Measurements from ENCODE around the gene ATP6V0D1.

Gene ATP6V0D1

DNA sequence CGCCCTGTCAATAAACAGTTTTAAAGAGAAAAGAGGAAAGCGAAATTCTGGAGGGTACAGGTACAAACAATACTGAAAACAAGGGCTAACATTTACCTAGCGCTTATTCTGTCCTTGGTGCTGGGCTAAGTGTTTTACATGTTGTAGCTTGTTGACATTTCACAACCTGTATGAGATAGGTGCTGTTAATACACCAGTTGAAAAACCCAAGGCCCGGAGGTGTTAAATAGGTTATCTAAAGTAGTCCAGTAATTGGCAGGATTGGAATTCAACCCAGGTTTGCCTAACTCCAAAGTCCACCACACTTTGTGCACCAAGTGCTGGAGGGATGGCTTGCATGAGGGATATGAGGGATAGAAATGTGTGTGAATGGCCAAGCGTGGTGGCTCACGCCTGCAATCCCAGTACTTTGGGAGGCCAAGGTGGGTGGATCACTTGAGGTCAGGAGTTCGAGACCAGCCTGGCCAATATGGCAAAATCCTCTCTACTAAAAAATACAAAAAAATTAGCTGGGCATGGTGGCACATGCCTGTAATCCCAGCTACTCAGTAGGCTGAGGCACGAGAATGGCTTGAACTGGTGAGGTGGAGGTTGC is 2.9 kb downstream of the ATP6V0D1 start:
- no peaks in the 10 kb centered on the region for H3K9me3 ChIP-seq
- peak overlapping the region; percentile 41 for H3K27ac ChIP-seq
- H3K36me3 ChIP-seq = peaks cover 25% of the 10 kb centered on the region

DNA sequence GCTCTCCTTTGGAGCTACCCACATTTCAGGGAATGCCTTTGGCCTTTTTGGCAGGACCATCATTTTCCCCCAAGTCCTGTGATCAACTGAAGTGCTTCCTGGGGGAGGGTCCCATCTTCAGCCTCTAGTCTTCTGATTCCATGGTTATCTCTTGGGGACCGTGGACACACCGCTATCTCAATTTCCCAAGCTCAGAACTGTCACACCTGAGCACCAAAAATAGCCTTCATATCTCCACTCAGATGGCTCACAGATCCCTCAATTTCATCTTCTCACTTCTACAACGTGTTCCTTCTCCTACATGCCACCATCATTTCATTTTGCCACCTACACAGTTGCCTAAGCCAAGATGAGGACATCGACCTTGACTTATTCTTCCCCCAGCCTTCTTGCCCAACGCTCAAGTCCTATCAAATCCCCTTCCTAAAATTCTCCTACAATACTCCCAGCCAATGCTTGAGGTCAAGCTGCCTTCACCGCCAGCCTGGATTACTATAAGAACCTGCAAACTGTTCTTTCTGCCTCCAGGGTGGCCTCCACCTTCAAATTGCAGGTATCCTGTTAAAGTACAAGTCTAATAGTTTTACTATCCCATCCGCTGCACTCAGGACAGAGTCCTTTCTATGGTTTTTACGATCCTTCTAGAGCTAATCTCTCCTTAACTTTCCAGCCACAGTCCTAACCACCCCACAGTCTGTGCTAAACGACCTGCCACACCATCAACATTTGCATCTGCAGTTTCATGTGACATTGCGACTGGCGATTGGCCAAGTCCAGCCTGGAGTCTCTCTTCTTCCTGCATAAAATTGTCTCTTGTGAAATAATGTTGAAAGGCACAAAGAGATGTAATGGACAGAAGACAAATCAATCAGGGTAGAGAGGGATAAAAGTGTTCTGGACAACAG is 6.2 kb downstream of the ATP6V0D1 start:
- Histone ChIP-seq H3K4me3 (ENCODE audit: low read depth in 1 of 2, low read length in 1 of 2) (peak overlapping the region in 1 of 2 experiments; percentile 18), H3K27ac (peak overlapping the region; percentile 70)
- TF ChIP-seq, protein P1, sequence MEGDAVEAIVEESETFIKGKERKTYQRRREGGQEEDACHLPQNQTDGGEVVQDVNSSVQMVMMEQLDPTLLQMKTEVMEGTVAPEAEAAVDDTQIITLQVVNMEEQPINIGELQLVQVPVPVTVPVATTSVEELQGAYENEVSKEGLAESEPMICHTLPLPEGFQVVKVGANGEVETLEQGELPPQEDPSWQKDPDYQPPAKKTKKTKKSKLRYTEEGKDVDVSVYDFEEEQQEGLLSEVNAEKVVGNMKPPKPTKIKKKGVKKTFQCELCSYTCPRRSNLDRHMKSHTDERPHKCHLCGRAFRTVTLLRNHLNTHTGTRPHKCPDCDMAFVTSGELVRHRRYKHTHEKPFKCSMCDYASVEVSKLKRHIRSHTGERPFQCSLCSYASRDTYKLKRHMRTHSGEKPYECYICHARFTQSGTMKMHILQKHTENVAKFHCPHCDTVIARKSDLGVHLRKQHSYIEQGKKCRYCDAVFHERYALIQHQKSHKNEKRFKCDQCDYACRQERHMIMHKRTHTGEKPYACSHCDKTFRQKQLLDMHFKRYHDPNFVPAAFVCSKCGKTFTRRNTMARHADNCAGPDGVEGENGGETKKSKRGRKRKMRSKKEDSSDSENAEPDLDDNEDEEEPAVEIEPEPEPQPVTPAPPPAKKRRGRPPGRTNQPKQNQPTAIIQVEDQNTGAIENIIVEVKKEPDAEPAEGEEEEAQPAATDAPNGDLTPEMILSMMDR (IDR thresholded peaks at IDR 0.05) = no peak

More for the DNA sequence above, 2.9 kb downstream of the ATP6V0D1 start:
- TF ChIP-seq, protein P1 (IDR thresholded peaks at IDR 0.05) = no peak
- no peaks in the 10 kb centered on the region for H3K27me3 ChIP-seq
- H3K4me3 ChIP-seq (ENCODE audit: low read depth in 1 of 2, low read length in 1 of 2) = no peak overlapping the region
- peaks cover 80 to 84% of the 10 kb centered on the region in 2 experiments for H3K4me1 ChIP-seq (ENCODE audit: control insufficient read depth in 1 of 2, insufficient read depth in 1 of 2, low read depth in 1 of 2, low read length in 1 of 2)

DNA sequence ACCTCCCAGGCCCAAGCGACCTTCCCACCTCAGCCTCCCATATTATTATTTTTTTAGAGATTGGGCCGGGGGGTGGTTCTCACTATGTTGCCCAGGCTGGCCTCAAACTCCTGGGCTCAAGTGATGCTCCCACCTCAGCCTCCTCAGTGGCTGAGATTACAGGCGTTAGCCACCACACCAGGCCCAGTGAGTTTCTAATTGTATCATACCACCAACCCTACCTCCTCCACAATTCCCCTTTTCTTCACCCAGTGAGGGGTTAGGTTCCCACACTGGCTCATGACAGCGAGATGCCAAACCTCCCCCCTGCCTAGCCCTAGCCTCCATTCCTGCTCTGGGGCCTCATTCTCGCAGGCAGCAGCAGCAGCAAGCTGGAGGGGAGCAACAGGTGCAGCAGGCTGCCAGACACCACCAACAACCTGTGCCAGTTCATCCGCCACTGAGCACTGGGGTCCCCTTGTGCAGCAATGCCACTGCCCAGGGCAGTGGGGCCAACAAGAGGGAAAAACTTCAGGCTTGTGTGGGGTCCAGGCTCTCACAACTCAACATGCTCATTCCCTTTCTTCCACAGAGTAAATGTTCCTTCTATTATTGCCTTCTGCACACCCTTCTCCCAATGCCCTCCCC is 9.1 kb downstream of the ATP6V0D1 start:
- no peak overlapping the region for H3K27ac ChIP-seq
- TF ChIP-seq, protein P1 (IDR thresholded peaks at IDR 0.05) = no peak
- H3K36me3 ChIP-seq = peaks cover 13% of the 10 kb centered on the region
- no peaks in the 10 kb centered on the region for H3K27me3 ChIP-seq
- no peaks in the 10 kb centered on the region for H3K9me3 ChIP-seq
- no peak overlapping the region for H3K4me3 ChIP-seq (ENCODE audit: low read depth in 1 of 2, low read length in 1 of 2)
- peaks cover 96% of the 10 kb centered on the region in 2 experiments for H3K4me1 ChIP-seq (ENCODE audit: control insufficient read depth in 1 of 2, insufficient read depth in 1 of 2, low read depth in 1 of 2, low read length in 1 of 2)

More for the DNA sequence above, 6.2 kb downstream of the ATP6V0D1 start:
- H3K36me3 ChIP-seq = peaks cover 25% of the 10 kb centered on the region
- H3K9me3 ChIP-seq = no peaks in the 10 kb centered on the region
- peaks cover 91 to 96% of the 10 kb centered on the region in 2 experiments for H3K4me1 ChIP-seq (ENCODE audit: control insufficient read depth in 1 of 2, insufficient read depth in 1 of 2, low read depth in 1 of 2, low read length in 1 of 2)
- H3K27me3 ChIP-seq = no peaks in the 10 kb centered on the region

DNA sequence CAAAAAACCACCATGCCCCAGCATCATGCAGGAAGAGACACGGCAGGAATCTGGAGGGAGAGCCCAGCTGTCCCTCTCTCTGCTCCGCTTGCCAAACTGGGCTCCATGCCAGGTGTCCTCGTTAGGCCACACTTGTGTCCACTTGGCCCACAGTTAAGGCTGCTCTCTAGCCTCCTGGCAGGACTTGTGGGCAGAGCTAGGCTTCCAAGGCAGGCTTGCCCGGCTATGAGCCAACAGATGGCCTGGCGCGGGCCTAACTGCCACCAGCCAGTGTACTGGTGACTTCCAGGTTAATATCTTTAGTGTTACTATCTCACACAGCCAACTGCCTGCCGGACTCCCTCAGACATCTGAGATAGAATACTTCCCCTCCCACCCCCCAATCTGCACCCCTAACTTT is 10.6 kb downstream of the ATP6V0D1 start:
- H3K36me3 ChIP-seq = peaks cover 13% of the 10 kb centered on the region
- no peaks in the 10 kb centered on the region for H3K27me3 ChIP-seq
- no peak overlapping the region for H3K4me3 ChIP-seq (ENCODE audit: low read depth in 1 of 2, low read length in 1 of 2)
- H3K27ac ChIP-seq = peak overlapping the region; percentile 54
- TF ChIP-seq, protein P1 (IDR thresholded peaks at IDR 0.05) = no peak
- H3K4me1 ChIP-seq (ENCODE audit: control insufficient read depth in 1 of 2, insufficient read depth in 1 of 2, low read depth in 1 of 2, low read length in 1 of 2) = peaks cover 92 to 94% of the 10 kb centered on the region in 2 experiments
- H3K9me3 ChIP-seq = no peaks in the 10 kb centered on the region

DNA sequence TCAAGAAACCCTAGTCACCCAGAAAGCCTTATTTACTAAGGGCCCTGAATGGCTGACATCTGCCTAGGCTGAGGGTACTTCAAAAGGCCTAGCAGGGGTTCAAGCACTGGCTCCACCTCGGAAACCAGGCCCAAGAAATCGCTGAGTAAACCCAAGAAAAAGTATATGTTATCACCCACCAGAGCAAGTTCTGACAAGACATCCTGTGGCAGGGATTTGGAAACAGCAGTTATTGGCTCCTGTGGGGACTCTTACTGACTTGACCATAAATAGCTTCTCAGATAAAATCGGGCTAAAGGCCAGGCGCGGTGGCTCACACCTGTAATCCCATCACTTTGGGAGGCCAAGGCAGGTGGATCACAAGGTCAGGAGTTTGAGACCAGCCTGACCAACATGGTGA is 12.2 kb downstream of the ATP6V0D1 start:
- Histone ChIP-seq H3K4me3 (ENCODE audit: low read depth in 1 of 2, low read length in 1 of 2) (peak overlapping the region; percentile 16 to 35), H3K4me1 (ENCODE audit: control insufficient read depth in 1 of 2, insufficient read depth in 1 of 2, low read depth in 1 of 2, low read length in 1 of 2) (peaks cover 78 to 80% of the 10 kb centered on the region in 2 experiments), H3K9me3 (no peaks in the 10 kb centered on the region), H3K27ac (peak overlapping the region; percentile 76), H3K27me3 (no peaks in the 10 kb centered on the region), H3K36me3 (peaks cover 17% of the 10 kb centered on the region)
- TF ChIP-seq, protein P1 (IDR thresholded peaks at IDR 0.05) = no peak
